Measurements from ENCODE around the gene ELL2.
"Not testable (repeated sequence)": the region's sequence is repeated elsewhere in the genome, so short reads cannot be mapped to it uniquely, and the experiment has no call there.

The ELL2 gene

GRCh38 chr5:95880081-95880926 lies 81.3 kb downstream of the ELL2 start:
- DNase-seq (ENCODE audit: low spot score): no peak

GRCh38 chr5:95879661-95880060 lies 82.0 kb downstream of the ELL2 start:
- no peak for DNase-seq (ENCODE audit: low spot score)

GRCh38 chr5:95878417-95879323 lies 83.0 kb downstream of the ELL2 start:
- no peak for DNase-seq (ENCODE audit: low spot score)

GRCh38 chr5:95876782-95877181 lies 84.9 kb downstream of the ELL2 start:
- no peak for DNase-seq (ENCODE audit: low spot score)

GRCh38 chr5:95874246-95874645 lies 87.4 kb downstream of the ELL2 start:
- no peak for DNase-seq (ENCODE audit: low spot score)

- no peak for DNase-seq (ENCODE audit: low spot score)
These were observed 88.3 kb downstream of the ELL2 start for GRCh38 chr5:95873351-95873750.

GRCh38 chr5:95872346-95873268 lies 89.0 kb downstream of the ELL2 start:
- no peak for DNase-seq (ENCODE audit: low spot score)

GRCh38 chr5:95871146-95871806 lies 90.4 kb downstream of the ELL2 start:
- no peak for DNase-seq (ENCODE audit: low spot score)

GRCh38 chr5:95870105-95870672 lies 91.5 kb downstream of the ELL2 start:
- DNase-seq (ENCODE audit: low spot score): no peak

GRCh38 chr5:95869173-95869855 lies 92.3 kb downstream of the ELL2 start:
- DNase-seq (ENCODE audit: low spot score): not testable (repeated sequence)

- DNase-seq (ENCODE audit: low spot score): no peak
These were observed 93.5 kb downstream of the ELL2 start for GRCh38 chr5:95868136-95868535.

- no peak for DNase-seq (ENCODE audit: low spot score)
These were observed 95.1 kb downstream of the ELL2 start for GRCh38 chr5:95866435-95867040.

- no peak for DNase-seq (ENCODE audit: low spot score)
These were observed 96.6 kb downstream of the ELL2 start for GRCh38 chr5:95864944-95865504.

- no peak for DNase-seq (ENCODE audit: low spot score)
These were observed 97.2 kb downstream of the ELL2 start for GRCh38 chr5:95864456-95864855.

GRCh38 chr5:95863383-95863757 lies 98.3 kb downstream of the ELL2 start:
- DNase-seq (ENCODE audit: low spot score): no peak

- DNase-seq (ENCODE audit: low spot score): no peak
These were observed 98.8 kb downstream of the ELL2 start for GRCh38 chr5:95862671-95863382.

GRCh38 chr5:95861864-95862561 lies 99.6 kb downstream of the ELL2 start:
- no peak for DNase-seq (ENCODE audit: low spot score)

GRCh38 chr5:95861221-95861863 lies 100.3 kb downstream of the ELL2 start:
- peak; percentile 74 for DNase-seq (ENCODE audit: low spot score)
